ENCODE data around the gene NCR3LG1. TPM values are rescaled to one million over a fixed set of nuclear protein-coding genes. Genes with fewer than 3 reads are reported as not detected.

NCR3LG1 gene
- total RNA-seq, 1 donor from 2014 or later, result 2.1 TPM

Other genes with a start within 250 kb of the NCR3LG1 start
- 89.0 TPM for gene PIK3C2A, start 143.8 kb upstream of the NCR3LG1 start, total RNA-seq
- gene NUCB2, start 75.1 kb upstream of the NCR3LG1 start, total RNA-seq, result 51.3 TPM
- gene KCNJ11, start 36.9 kb downstream of the NCR3LG1 start, total RNA-seq, result 6.6 TPM
- gene ABCC8, start 125.0 kb downstream of the NCR3LG1 start, total RNA-seq, result 8.2 TPM
- gene USH1C, start 192.6 kb downstream of the NCR3LG1 start, total RNA-seq, result not detected
- not detected for gene OTOG, start 195.5 kb downstream of the NCR3LG1 start, total RNA-seq